ENCODE data around the gene POGLUT3.

DNA sequence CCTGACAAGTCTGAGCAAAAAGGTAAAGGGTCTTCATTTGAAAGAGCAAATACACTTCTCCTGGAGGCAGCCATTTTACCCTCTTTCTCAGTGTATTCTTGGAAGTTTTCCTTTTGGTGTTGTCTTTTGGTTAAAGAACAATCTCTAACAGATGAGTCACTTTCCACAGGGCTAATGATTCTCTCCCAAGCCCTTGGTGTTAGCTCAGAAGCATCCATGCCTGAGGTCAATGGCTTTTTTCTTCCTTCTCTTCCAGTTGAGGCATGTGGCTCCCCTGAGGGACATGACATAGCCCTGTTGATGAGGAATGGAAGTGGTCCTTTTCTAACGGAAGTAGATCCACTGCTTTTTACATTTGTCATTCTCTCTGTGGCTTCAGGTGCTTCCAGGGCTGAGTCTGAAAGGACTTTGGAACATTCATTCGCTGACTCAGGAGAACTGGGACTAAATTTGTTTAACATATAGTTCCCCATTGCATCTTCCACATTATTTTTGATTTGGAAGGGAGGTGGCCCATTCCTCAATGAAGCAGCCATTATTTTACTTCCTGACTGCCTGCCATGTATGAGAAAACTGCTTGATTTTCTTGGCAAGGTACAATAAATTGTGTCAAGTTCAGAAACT, 13.8 kb upstream of the POGLUT3 start:
- TF ChIP-seq CTCF (IDR thresholded peaks at IDR 0.05; ENCODE audit: poor library complexity, severe bottlenecking) (no peak), TAF1 (IDR thresholded peaks at IDR 0.05; ENCODE audit: low read depth) (no peak), POLR2AphosphoS5 (IDR thresholded peaks at IDR 0.05) (no peak), EZH2 (IDR thresholded peaks at IDR 0.05; ENCODE audit: borderline replicate concordance, insufficient read depth, low read length, poor library complexity, severe bottlenecking) (no peak), EP300 (conservative IDR thresholded peaks at IDR 0.05; ENCODE audit: poor library complexity, severe bottlenecking) (no peak)

All from neural cell (in vitro differentiated cells).